BLaER1 treated with 17β-estradiol and CSF1 and Interleukin-3, amounts not matched to agents 10 nM and 100 nM (cell line): Measurements from ENCODE around the gene MXRA5.
"Not testable (repeated sequence)": the region's sequence is repeated elsewhere in the genome, so short reads cannot be mapped to it uniquely, and the experiment has no call there.

ENCODE experiments used
- H3K27ac ChIP-seq, 11 experiments: shearing (Covaris generic); formaldehyde crosslinking; 2 replicates each; pipeline ENCODE4 v1.8.1; 2022
- H3K27me3 ChIP-seq, 11 experiments: shearing (Covaris generic); formaldehyde crosslinking; 2 replicates each; pipeline ENCODE4 v1.8.1; 2022
- H3K36me3 ChIP-seq, 11 experiments: shearing (Covaris generic); formaldehyde crosslinking; 2 replicates each; pipeline ENCODE4 v1.8.1; 2022
- H3K4me1 ChIP-seq, 10 experiments: shearing (Covaris generic); formaldehyde crosslinking; 2 replicates each; pipeline ENCODE4 v1.8.1; 2022
- H3K4me2 ChIP-seq, 11 experiments: shearing (Covaris generic); formaldehyde crosslinking; 2 replicates each; pipeline ENCODE4 v1.8.1; 2022
- H3K4me3 ChIP-seq, 10 experiments: shearing (Covaris generic); formaldehyde crosslinking; 2 replicates each; pipeline ENCODE4 v1.8.1; 2022
- H3K9ac ChIP-seq, 11 experiments: shearing (Covaris generic); formaldehyde crosslinking; 2 replicates each; pipeline ENCODE4 v1.8.1; 2022
- H3K9me3 ChIP-seq, 11 experiments: shearing (Covaris generic); formaldehyde crosslinking; replicated peaks in 1 of 11; 2 replicates each; pipeline ENCODE4 v1.8.1; 2022
- H4K20me1 ChIP-seq, 11 experiments: shearing (Covaris generic); formaldehyde crosslinking; 2 replicates each; pipeline ENCODE4 v1.8.1; 2022
- Cebpa-rat ChIP-seq, 11 experiments: shearing (Covaris generic); IDR thresholded peaks; 2 replicates each; pipeline ENCODE4 v1.8.1; 2022

Gene MXRA5

GRCh38 chrX:3295731-3296130, 50.7 kb downstream of the MXRA5 start:
- H3K4me1 ChIP-seq, result no peaks in the 10 kb centered on the region
- no peak overlapping the region for H3K4me3 ChIP-seq
- H3K4me2 ChIP-seq, result no peak overlapping the region
- no peaks in the 10 kb centered on the region for H3K27me3 ChIP-seq
- no peaks in the 10 kb centered on the region for H4K20me1 ChIP-seq
- H3K9me3 ChIP-seq, result peaks cover 0 to 17% (median 0%) of the 10 kb centered on the region in 11 experiments; a peak in 3 of 22 replicates
- no peak for TF ChIP-seq Cebpa-rat (IDR thresholded peaks at IDR 0.05)
- no peak overlapping the region for H3K9ac ChIP-seq
- no peak overlapping the region for H3K27ac ChIP-seq
- H3K36me3 ChIP-seq, result no peaks in the 10 kb centered on the region

- H3K36me3 ChIP-seq, result no peaks in the 10 kb centered on the region
- no peaks in the 10 kb centered on the region for H3K4me1 ChIP-seq
- no peak overlapping the region for H3K27ac ChIP-seq
- H3K9me3 ChIP-seq, result peaks cover 0 to 5% (median 0%) of the 10 kb centered on the region in 11 experiments; a peak in 2 of 22 replicates
- no peak overlapping the region for H3K4me2 ChIP-seq
- no peaks in the 10 kb centered on the region for H4K20me1 ChIP-seq
- no peak overlapping the region for H3K9ac ChIP-seq
- no peak for TF ChIP-seq Cebpa-rat (IDR thresholded peaks at IDR 0.05)
- no peaks in the 10 kb centered on the region for H3K27me3 ChIP-seq
- no peak overlapping the region for H3K4me3 ChIP-seq
Observed at GRCh38 chrX:3293251-3293650, 53.2 kb downstream of the MXRA5 start.

GRCh38 chrX:3290561-3290960, 55.9 kb downstream of the MXRA5 start:
- Histone ChIP-seq H3K4me2 (no peak overlapping the region), H3K27me3 (no peaks in the 10 kb centered on the region), H4K20me1 (no peaks in the 10 kb centered on the region), H3K4me3 (no peak overlapping the region), H3K9me3 (peaks cover 0 to 5% (median 0%) of the 10 kb centered on the region in 11 experiments; a peak in 2 of 22 replicates), H3K4me1 (no peaks in the 10 kb centered on the region), H3K27ac (no peak overlapping the region), H3K36me3 (no peaks in the 10 kb centered on the region), H3K9ac (no peak overlapping the region)
- TF ChIP-seq Cebpa-rat (IDR thresholded peaks at IDR 0.05), result no peak

- peaks cover 0 to 5% (median 0%) of the 10 kb centered on the region in 11 experiments; a peak in 2 of 22 replicates for H3K9me3 ChIP-seq
- TF ChIP-seq Cebpa-rat (IDR thresholded peaks at IDR 0.05), result no peak
- no peaks in the 10 kb centered on the region for H3K36me3 ChIP-seq
- H3K4me3 ChIP-seq, result no peak overlapping the region
- H3K4me1 ChIP-seq, result no peaks in the 10 kb centered on the region
- H4K20me1 ChIP-seq, result no peaks in the 10 kb centered on the region
- no peak overlapping the region for H3K27ac ChIP-seq
- no peaks in the 10 kb centered on the region for H3K27me3 ChIP-seq
- H3K9ac ChIP-seq, result no peak overlapping the region
- H3K4me2 ChIP-seq, result no peak overlapping the region
Observed at GRCh38 chrX:3286196-3286945, 60.1 kb downstream of the MXRA5 start.

GRCh38 chrX:3280706-3281105, 65.7 kb downstream of the MXRA5 start:
- H3K27me3 ChIP-seq, result no peaks in the 10 kb centered on the region
- no peaks in the 10 kb centered on the region for H4K20me1 ChIP-seq
- H3K4me2 ChIP-seq, result no peak overlapping the region
- peaks cover 12 to 36% (median 20%) of the 10 kb centered on the region in 11 experiments for H3K9me3 ChIP-seq
- H3K4me3 ChIP-seq, result no peak overlapping the region
- no peaks in the 10 kb centered on the region for H3K36me3 ChIP-seq
- no peak overlapping the region for H3K27ac ChIP-seq
- TF ChIP-seq Cebpa-rat (IDR thresholded peaks at IDR 0.05), result no peak
- no peak overlapping the region for H3K9ac ChIP-seq
- H3K4me1 ChIP-seq, result no peaks in the 10 kb centered on the region

GRCh38 chrX:3273668-3274067, 72.8 kb downstream of the MXRA5 start:
- H3K4me3 ChIP-seq, H3K36me3 ChIP-seq, H3K27ac ChIP-seq, H3K9ac ChIP-seq, H4K20me1 ChIP-seq, H3K27me3 ChIP-seq, H3K4me2 ChIP-seq: not testable (repeated sequence)
- Histone ChIP-seq H3K9me3 (peaks cover 6 to 27% (median 13%) of the 10 kb centered on the region in 11 experiments; a peak in 11 of 22 replicates), H3K4me1 (peaks cover 19 to 34% (median 24%) of the 10 kb centered on the region in 10 experiments)

- no peaks in the 10 kb centered on the region for H3K36me3 ChIP-seq
- peaks cover 19 to 34% (median 24%) of the 10 kb centered on the region in 10 experiments for H3K4me1 ChIP-seq
- peak overlapping the region in 1 of 11 experiments; percentile 28; a peak in 1 of 22 replicates for H3K9ac ChIP-seq
- H4K20me1 ChIP-seq, result no peaks in the 10 kb centered on the region
- H3K27me3 ChIP-seq, result no peaks in the 10 kb centered on the region
- H3K9me3 ChIP-seq, result peaks cover 6 to 24% (median 12%) of the 10 kb centered on the region in 11 experiments; a peak in 10 of 22 replicates
- no peak for TF ChIP-seq Cebpa-rat (IDR thresholded peaks at IDR 0.05)
- H3K4me3 ChIP-seq, result 0 out of 20 replicates have a peak overlapping the region, but pooled peaks of 1 of the 10 experiments have one; percentile 0
- peak overlapping the region; percentile 53 to 85 (median 64) for H3K4me2 ChIP-seq
- peak overlapping the region in 5 of 11 experiments; percentile 17 to 59 (median 29); a peak in 8 of 22 replicates for H3K27ac ChIP-seq
Observed at GRCh38 chrX:3271834-3272186, 74.6 kb downstream of the MXRA5 start.

- no peaks in the 10 kb centered on the region for H4K20me1 ChIP-seq
- no peaks in the 10 kb centered on the region for H3K27me3 ChIP-seq
- H3K9ac ChIP-seq, result peak overlapping the region in 1 of 11 experiments; percentile 28; a peak in 1 of 22 replicates
- H3K36me3 ChIP-seq, result no peaks in the 10 kb centered on the region
- peaks cover 19 to 34% (median 24%) of the 10 kb centered on the region in 10 experiments for H3K4me1 ChIP-seq
- peak overlapping the region; percentile 53 to 85 (median 64) for H3K4me2 ChIP-seq
- H3K4me3 ChIP-seq, result no peak overlapping the region
- no peak for TF ChIP-seq Cebpa-rat (IDR thresholded peaks at IDR 0.05)
- peaks cover 6 to 23% (median 12%) of the 10 kb centered on the region in 11 experiments; a peak in 10 of 22 replicates for H3K9me3 ChIP-seq
- peak overlapping the region in 5 of 11 experiments; percentile 17 to 59 (median 29); a peak in 6 of 22 replicates for H3K27ac ChIP-seq
Observed at GRCh38 chrX:3271183-3271833, 75.1 kb downstream of the MXRA5 start.

- no peak overlapping the region for H3K27ac ChIP-seq
- no peaks in the 10 kb centered on the region for H3K27me3 ChIP-seq
- H3K4me1 ChIP-seq, result peaks cover 19 to 45% (median 24%) of the 10 kb centered on the region in 10 experiments
Observed at GRCh38 chrX:3268829-3269228, 77.6 kb downstream of the MXRA5 start.

More at GRCh38 chrX:3268829-3269228, 77.6 kb downstream of the MXRA5 start:
- H3K4me3 ChIP-seq, result no peak overlapping the region
- H3K36me3 ChIP-seq, result no peaks in the 10 kb centered on the region
- H3K9me3 ChIP-seq, result peaks cover 0 to 12% (median 0%) of the 10 kb centered on the region in 11 experiments; a peak in 3 of 22 replicates
- H3K9ac ChIP-seq, result no peak overlapping the region
- H4K20me1 ChIP-seq, result no peaks in the 10 kb centered on the region
- H3K4me2 ChIP-seq, result no peak overlapping the region
- TF ChIP-seq Cebpa-rat (IDR thresholded peaks at IDR 0.05), result no peak
